Stimulated activated CD4-positive, alpha-beta T cell treated with anti-CD3 and anti-CD28 coated beads, Interleukin-15, amount 100 ng/mL, for 48 hours (primary cell): ENCODE data around the gene XRN2.
"Not testable (repeated sequence)": the region's sequence is repeated elsewhere in the genome, so short reads cannot be mapped to it uniquely, and the experiment has no call there.

Source experiments
- DNase-seq, 2 donors: peaks; one replicate each; pipeline ENCODE4 v3.0.0-alpha.2; 2020; ENCODE audit warnings: low read depth in 2 of 2

Gene XRN2

DNA sequence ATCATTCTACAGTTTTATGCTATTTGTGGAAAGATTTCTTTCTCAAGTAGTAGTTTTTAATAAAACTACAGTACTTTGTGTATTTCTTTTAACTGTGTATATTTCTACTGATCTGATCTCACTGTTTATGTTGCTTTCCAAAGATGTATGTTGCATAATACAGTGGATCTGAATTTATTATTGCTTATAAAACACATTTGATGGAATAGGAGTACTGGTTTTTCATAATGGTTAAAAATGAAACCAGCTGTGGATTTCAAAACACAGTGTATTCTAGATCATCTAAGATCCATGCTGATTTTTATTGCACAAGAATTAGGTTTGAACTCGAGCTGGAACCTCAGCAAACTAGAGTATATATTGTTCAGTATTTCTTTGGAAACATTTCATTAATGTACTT, 86.2 kb downstream of the XRN2 start:
- DNase-seq: no peak

- no peak for DNase-seq
Observed at GRCh38 chr20:21390768-21391167, 87.6 kb downstream of the XRN2 start.

DNA sequence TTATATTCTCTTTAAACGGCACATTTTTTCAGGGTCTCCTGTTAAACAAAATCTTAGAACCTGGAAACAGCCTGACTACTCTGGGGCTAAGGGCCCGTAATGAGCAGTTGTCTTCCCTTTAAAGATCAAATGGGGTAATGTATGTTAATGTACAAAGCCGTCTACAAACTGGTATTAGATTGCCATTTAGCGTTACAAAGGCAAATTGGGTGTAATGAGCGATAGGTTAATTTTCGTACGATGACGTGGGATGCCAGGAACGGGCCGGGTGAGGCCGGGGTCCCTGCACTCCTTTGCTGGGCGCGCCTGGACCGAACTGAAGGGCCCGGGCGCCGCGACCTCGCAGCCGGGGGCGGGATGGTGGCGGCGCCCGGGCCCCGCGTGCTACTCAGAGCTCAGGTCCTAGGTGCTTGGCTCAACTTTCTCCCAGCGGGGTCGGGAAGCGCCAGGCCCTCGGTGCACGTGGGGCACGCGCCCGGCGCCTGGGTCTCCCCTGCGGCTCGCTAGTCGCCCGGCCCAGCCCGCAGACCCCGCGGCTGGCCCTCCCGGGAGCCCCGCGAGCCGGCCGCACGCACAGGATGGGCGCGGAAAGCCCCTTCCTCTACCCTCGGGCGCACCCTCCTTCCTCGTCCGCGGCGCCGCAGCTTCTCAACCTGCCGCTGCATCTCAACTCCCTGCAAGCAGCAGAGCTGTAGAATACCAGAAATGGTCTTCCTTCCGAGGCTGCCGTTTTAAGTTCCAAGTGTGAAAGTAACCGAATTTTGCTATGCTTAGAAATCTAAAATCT, 88.2 kb downstream of the XRN2 start:
- DNase-seq: no peak

DNA sequence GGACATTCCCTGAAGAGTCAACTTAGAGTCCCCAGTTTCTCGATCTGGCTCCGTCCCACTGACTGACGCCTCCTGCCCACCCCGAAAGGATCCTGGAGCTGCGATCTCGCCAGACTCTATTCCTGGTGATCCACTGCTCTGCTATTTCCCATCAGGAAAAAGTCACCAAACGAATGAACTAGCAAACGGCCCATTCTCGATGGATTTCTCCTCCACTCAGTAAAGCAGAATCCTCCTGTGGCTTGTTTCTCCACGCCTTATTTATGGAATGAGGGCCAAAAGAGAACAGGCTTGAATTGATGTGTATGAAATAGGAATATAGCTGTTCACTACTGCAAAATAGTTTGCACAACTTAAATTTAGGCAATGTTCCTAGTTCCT, 88.8 kb downstream of the XRN2 start:
- no peak for DNase-seq

- DNase-seq: no peak
Observed at GRCh38 chr20:21393166-21393565, 90.0 kb downstream of the XRN2 start.

GRCh38 chr20:21393816-21394519, 90.8 kb downstream of the XRN2 start:
- no peak for DNase-seq

DNA sequence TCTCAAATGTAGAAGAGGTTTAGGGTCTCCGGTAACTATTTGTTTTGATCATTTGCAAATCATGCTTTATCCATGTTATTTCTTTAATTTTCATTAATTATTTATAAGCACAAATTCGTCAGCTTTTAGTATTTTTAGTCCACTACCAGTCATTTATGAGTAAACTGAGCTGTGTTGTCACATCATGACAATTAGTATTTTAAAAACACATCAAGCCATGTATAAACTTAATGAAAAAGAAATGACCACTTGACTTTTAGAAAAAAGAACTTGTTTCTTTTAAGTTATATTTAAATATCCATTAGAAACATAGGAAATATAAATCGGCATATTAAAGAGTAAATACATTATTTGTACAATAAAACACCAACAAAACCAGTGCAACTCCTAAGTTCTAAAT, 91.4 kb downstream of the XRN2 start:
- no peak for DNase-seq

DNA sequence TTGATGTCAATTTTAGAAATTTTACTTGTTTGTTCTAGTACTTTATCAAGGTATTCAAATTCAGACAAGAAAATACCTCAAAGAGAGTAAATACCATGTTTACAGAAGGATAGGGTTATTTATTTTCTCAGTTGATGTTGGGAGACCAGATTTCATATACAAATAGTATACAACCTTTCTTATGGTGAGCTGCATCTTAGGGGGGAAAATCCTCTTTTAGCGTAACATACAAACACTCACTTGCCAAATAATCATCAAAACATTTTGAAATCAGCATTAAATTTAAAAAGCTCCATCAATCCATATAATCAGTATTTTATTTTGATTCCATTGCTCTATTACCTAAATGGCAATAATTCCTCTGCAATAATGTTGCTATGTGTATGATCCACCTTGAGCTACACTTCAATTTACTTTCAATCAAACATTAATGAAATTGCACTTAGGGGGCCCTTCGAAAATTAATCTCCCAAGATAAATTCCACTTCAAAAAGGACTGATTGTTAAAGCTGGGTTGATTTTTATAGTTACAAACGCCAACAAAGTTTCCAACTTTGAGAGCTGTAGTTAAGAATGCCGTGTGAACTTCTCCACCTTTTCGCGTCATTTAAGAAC, 92.0 kb downstream of the XRN2 start:
- no peak for DNase-seq

DNA sequence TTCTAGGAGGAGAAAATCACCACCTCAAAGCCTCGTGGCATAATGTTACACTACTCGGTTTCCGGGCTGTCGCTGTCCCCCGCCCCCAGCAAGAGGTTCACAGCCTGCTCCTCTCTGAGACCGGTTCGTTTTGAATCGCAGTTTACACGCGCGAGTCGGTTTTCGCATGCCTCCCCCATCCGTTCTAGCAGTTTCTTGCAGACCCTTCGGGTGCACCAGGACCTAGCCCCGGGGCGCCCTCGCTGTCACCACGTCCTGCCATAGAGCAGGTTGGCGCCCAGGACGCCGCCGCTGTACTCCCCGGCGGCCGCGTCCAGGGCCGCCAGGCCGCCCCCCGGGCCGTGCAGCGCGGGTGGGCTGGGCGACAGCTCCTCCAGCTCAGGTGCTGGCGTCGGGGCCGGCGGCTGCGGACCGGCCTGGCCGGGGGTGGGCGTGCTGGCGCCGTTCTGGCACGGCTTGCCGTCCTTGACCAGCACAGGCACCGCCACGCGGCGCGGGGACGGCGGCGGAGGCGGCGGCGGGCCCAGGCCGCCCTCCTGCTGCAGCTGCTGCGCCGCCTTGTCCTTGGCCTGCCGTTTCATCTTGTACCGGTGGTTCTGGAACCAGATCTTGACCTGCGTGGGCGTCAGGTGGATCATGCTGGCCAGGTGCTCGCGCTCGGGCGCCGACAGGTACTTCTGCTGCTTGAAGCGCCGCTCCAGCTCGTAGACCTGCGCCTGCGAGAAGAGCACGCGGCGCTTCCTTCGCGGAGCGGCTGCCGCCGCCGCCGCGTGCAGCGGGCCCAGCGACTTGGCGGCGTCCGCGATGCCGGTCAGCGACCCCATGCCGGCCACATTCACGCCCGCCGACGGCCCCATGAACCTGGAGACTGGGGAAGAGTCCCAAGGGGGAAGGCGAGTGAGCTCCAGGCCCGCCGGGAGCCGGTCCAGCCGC, 92.8 kb downstream of the XRN2 start:
- DNase-seq: no peak

DNA sequence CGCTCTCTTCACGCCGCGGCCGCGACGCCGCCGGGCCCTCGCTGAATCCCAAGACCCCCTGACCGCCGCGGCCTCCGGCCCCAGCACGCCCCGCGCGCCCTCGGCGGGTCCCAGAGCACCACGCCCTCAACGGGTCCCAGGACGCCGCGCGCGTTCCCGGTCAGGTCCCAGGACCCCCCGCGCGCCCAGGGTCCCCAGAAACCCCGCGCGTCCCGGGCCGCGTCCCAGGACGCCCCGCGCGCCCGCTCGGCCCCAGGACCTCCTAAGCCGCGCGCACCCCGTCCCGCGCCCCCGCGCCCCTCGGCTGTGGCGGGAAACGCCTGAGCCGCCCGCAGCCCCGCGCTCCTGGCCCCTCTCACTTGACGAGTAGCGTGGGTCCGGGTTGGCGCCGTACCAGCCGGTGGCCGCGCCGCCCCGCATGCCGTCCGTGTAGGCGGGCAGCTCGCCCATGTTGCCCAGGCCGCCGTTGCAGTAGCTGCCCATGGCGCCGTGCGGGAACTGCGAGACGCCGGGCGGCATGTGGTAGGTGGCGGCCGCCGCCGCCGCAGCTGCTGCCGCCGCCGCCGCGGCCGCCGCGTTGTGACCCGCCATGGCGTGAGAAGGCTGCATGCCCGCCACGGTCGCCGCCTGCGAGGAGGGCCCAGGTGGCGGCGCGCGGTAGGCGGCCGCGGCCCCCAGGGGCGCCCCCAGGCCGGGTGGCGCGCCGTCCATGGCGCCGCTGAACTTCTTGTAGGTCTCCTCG, 93.6 kb downstream of the XRN2 start:
- DNase-seq: no peak

DNA sequence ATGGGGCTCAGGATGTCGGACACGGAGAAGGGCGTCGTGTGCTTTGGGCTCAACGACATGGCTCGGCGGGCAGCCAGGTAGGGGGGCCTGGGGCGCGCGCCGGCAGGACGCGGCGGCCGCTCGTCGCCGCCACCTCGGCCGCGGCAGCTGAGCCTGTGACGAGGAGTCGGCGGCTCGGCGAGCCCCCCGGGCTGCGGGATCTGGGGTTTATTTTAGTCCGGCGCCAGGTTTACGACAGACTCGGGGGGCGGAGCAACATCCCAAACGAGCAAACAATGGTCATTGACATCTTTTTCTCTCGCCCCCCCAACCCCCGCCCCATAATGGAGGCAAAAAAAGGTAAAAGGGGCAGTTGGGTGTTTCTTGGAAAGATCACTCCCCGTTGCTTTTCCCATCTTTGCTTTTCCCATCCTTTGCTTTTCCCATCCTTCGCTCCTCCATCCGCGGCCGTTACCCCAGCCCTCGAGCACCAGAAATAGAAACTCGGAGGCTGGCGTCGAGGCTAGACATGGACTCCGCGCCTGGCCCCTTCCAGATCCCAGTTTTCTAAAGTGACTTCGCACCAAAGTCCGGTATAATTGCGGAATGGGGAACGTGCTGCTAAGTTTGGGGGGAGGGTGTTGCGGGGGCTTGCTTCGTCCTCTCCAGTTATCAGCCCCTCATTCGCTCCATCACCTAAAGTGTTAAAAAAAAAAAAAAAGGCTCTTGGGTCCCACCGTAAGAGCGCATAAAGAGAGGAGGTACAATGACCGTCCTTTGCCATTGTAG, 94.4 kb downstream of the XRN2 start, which contains the start of gene NKX2-4:
Gene NKX2-4 (minus strand): TSS at position 186 of the 768 bp plus-strand sequence. CDS start 127 bp downstream, at position 59.
- DNase-seq: no peak

GRCh38 chr20:21398109-21399004, 95.2 kb downstream of the XRN2 start:
- DNase-seq: no peak

GRCh38 chr20:21399005-21399475, 95.9 kb downstream of the XRN2 start:
- no peak for DNase-seq

GRCh38 chr20:21411725-21412124, 108.6 kb downstream of the XRN2 start:
- no peak for DNase-seq

DNA sequence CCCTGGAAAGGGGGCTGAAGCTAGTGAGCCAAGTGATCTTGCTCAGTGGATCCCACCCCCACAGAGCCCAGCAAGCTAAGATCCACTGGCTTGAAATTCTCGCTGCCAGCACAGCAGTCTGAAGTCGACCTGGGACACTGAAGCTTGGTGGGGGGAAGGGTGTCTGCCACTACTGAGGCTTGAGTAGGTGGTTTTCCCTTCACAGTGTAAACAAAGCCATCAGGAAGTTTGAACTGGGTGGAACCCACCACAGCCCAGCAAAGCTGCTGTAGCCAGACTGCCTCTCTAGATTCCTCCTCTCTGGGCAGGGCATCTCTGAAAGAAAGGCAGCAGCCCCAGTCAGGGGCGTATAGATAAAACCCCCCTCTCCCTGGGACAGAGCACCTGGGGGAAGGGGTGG, 110.9 kb downstream of the XRN2 start:
- DNase-seq: not testable (repeated sequence)

GRCh38 chr20:21419147-21419546, 116.0 kb downstream of the XRN2 start:
- DNase-seq: not testable (repeated sequence)

GRCh38 chr20:21421601-21422236, 118.6 kb downstream of the XRN2 start:
- no peak for DNase-seq

DNA sequence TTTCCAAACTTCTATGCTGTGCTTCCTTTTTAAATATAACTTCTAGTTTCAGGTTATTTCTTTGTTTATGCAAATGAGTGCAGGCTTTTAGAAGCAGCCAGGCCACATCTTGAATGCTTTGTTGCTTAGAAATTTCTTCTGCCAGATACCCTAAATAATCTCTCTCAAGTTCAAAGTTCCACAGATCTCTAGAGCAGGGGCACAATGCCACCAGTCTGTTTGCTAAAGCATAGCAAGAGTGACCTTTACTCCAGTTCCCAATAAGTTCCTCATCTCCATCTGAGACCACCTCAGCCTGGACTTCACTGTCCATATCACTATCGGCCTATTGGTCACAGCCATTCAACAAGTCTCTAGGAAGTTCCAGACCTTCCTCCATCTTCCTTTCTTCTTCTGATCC, 120.6 kb downstream of the XRN2 start:
- not testable (repeated sequence) for DNase-seq

DNA sequence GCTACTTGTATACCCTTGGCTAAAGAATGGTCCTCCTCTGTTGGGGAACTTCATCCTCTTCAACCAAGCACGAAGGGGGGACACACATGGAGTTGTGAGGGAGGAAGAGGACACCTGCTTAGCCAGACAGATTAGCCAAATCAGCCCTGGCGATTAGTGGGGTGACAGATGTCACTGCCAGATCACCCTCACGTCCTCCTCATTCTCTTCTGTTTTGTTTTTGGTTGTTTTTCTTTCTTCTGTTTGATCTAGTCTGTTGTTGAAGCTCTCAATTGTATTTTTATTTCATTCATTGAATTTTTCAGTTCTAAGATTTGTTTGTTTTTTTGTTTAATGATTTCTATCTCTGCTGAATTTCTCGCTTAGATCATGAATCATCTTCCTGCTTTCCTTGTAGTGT, 121.7 kb downstream of the XRN2 start:
- DNase-seq: no peak
